Naive thymus-derived CD4-positive, alpha-beta T cell (primary cell): ENCODE measurements around the gene HEATR5A. TPM values are rescaled to one million over a fixed set of nuclear protein-coding genes. Genes with fewer than 3 reads are reported as not detected.

Experiments used
- ATAC-seq: fragments of 150-1000 bp; cut with Tn5 transposase; 2 replicates; pipeline ENCODE4 v1.10.0; 2021; ENCODE audit warnings: mild to moderate bottlenecking, moderate library complexity
- CTCF ChIA-PET: fragments of 350-600 bp; sonication (Branson Sonifier 250); formaldehyde crosslinking; loops from one replicate; lab custom pipeline; 2021; ENCODE audit warnings: antibody characterized with exemption; lab: Charles Lee
- POLR2A ChIA-PET: fragments of 350-600 bp; sonication (Branson Sonifier 250); formaldehyde crosslinking; loops from one replicate; lab custom pipeline; 2021; ENCODE audit warnings: antibody characterized with exemption, inconsistent platforms; lab: Charles Lee
- DNase-seq, 9 donors: peaks; one replicate each; pipeline versions ENCODE4 v3.0.0 to v3.0.0-alpha.2; 2020 to 2022; ENCODE audit warnings: mixed read lengths in 1 of 9
- H3K27ac ChIP-seq: one replicate; pipeline ENCODE4 v1.7.0; 2013; ENCODE audit warnings: mild to moderate bottlenecking, low read depth, low read length, moderate library complexity
- H3K27me3 ChIP-seq, 2 donors: one replicate each; pipeline ENCODE4 v1.7.0; 2013; ENCODE audit warnings: low read length in 2 of 2, mild to moderate bottlenecking in 2 of 2, moderate library complexity in 2 of 2; ENCODE audit not compliant: control insufficient read depth in 2 of 2, insufficient read depth in 2 of 2
- H3K36me3 ChIP-seq, 3 experiments: 1 replicate in 2 of 3; 2 replicates in 1 of 3; pipeline ENCODE4 v1.7.0; 2013; ENCODE audit warnings: low read length in 3 of 3, mild to moderate bottlenecking in 3 of 3, moderate library complexity in 1 of 3; ENCODE audit not compliant: insufficient read depth in 3 of 3, control insufficient read depth in 2 of 3
- H3K4me1 ChIP-seq, 2 donors: one replicate each; pipeline ENCODE4 v1.7.0; 2013; ENCODE audit warnings: low read length in 2 of 2, mild to moderate bottlenecking in 2 of 2, moderate library complexity in 1 of 2; ENCODE audit not compliant: control insufficient read depth in 2 of 2, insufficient read depth in 2 of 2
- H3K4me3 ChIP-seq: 2 replicates; pipeline ENCODE4 v1.7.0; 2013; ENCODE audit warnings: mild to moderate bottlenecking, low read length
- H3K9me3 ChIP-seq, 3 experiments: 1 replicate in 2 of 3; 2 replicates in 1 of 3; pipeline ENCODE4 v1.7.0; 2013; ENCODE audit warnings: low read length in 3 of 3; ENCODE audit not compliant: control insufficient read depth in 2 of 3
- H3K27ac Mint-ChIP-seq, 9 donors: one replicate each; pipeline ENCODE4 v1.8.0; 2020 to 2022; ENCODE audit warnings: mixed read lengths in 9 of 9, mild to moderate bottlenecking in 8 of 9, moderate library complexity in 5 of 9, inconsistent platforms in 2 of 9
- H3K27me3 Mint-ChIP-seq, 5 donors: one replicate each; pipeline ENCODE4 v1.8.0; 2021 to 2022; ENCODE audit warnings: mixed read lengths in 5 of 5, mild to moderate bottlenecking in 1 of 5
- H3K36me3 Mint-ChIP-seq, 5 donors: one replicate each; pipeline ENCODE4 v1.8.0; 2020 to 2022; ENCODE audit warnings: mixed read lengths in 5 of 5, mild to moderate bottlenecking in 3 of 5, inconsistent platforms in 1 of 5
- H3K4me1 Mint-ChIP-seq, 7 donors: one replicate each; pipeline ENCODE4 v1.8.0; 2020 to 2022; ENCODE audit warnings: mixed read lengths in 7 of 7, mild to moderate bottlenecking in 3 of 7, inconsistent platforms in 1 of 7
- H3K4me3 Mint-ChIP-seq, 10 donors: one replicate each; pipeline ENCODE4 v1.8.0; 2020 to 2022; ENCODE audit warnings: mild to moderate bottlenecking in 10 of 10, mixed read lengths in 10 of 10, moderate library complexity in 6 of 10, inconsistent platforms in 2 of 10
- H3K9me3 Mint-ChIP-seq, 11 donors: one replicate each; pipeline ENCODE4 v1.8.0; 2020 to 2022; ENCODE audit warnings: mixed read lengths in 11 of 11, mild to moderate bottlenecking in 4 of 11, inconsistent platforms in 1 of 11, moderate library complexity in 1 of 11
- intact Hi-C, 2 donors: fragments of 100-400 bp; cut with micrococcal nuclease; formaldehyde crosslinking; loops; one replicate each; pipeline ENCODE4 v1.15.1; 2023
- polyA plus RNA-seq, 2 donors: library from polyadenylated mRNA; unstranded; fragments of 300-500 nt; fragmentation: Illumina TruSeq; gene quantifications; one replicate each; pipeline ENCODE4 v1.2.3, GENCODE V29; 2021
- total RNA-seq, 6 experiments: library from RNA in 5 of 6; stranded (reverse) in 5 of 6; gene quantifications; 1 replicate in 5 of 6; 2 replicates in 1 of 6; pipeline ENCODE4 v1.2.3 and lab custom pipeline; 2021 to 2026

The HEATR5A gene
- total and polyA plus RNA-seq, 7 experiments from 2014 or later = 5.6 to 14.4 (median 12.7) TPM

GRCh38 chr14:31389946-31390345 lies 30.4 kb downstream of the HEATR5A start:
- intact Hi-C loops = no loop called here
- POLR2A ChIA-PET = no interaction called here
- no peak for DNase-seq
- Histone ChIP-seq H3K27me3 (no peaks in the 10 kb centered on the region), H3K9me3 (no peaks in the 10 kb centered on the region), H3K36me3 (no peaks in the 10 kb centered on the region), H3K27ac (no peak overlapping the region), H3K4me1 (no peaks in the 10 kb centered on the region), H3K4me3 (no peak overlapping the region)
- Mint-ChIP-seq H3K27me3 (no peaks in the 10 kb centered on the region), H3K36me3 (peaks cover 0 to 34% (median 3%) of the 10 kb centered on the region in 5 donors), H3K4me3 (no peak overlapping the region), H3K4me1 (peaks cover 0 to 20% (median 10%) of the 10 kb centered on the region in 7 donors), H3K9me3 (no peaks in the 10 kb centered on the region), H3K27ac (no peak overlapping the region)
- CTCF ChIA-PET = no interaction called here
- ATAC-seq = no peak

GRCh38 chr14:31388687-31389413 lies 31.5 kb downstream of the HEATR5A start:
- Mint-ChIP-seq H3K4me1 (peaks cover 0 to 20% (median 10%) of the 10 kb centered on the region in 7 donors), H3K4me3 (no peak overlapping the region), H3K9me3 (no peaks in the 10 kb centered on the region), H3K36me3 (peaks cover 0 to 31% (median 3%) of the 10 kb centered on the region in 5 donors), H3K27me3 (no peaks in the 10 kb centered on the region), H3K27ac (no peak overlapping the region)
- intact Hi-C loops = no loop called here
- Histone ChIP-seq H3K4me3 (no peak overlapping the region), H3K9me3 (no peaks in the 10 kb centered on the region), H3K4me1 (no peaks in the 10 kb centered on the region), H3K27me3 (no peaks in the 10 kb centered on the region), H3K36me3 (no peaks in the 10 kb centered on the region), H3K27ac (no peak overlapping the region)
- POLR2A ChIA-PET = no interaction called here
- DNase-seq (no peak), ATAC-seq (no peak)
- CTCF ChIA-PET = no interaction called here

DNA sequence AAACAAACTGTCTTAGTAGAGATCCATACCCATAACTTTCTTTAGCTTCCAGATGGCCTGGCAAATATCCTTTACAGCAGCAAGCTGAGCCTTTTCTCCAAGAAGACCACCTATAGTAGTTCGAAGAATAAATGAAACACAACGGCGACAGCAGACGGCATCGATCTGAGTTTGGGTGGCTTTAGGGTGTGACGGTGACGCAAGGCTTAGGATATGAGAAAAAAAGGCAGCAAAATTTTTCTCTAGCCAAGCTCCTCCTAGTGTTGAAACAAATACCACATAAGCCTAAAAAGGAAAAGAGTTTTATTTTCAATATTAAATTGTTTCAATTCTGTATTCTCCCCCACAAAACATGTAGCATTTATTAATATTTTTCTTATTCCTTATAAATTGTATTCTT lies 33.3 kb downstream of the HEATR5A start:
- H3K9me3 ChIP-seq = no peaks in the 10 kb centered on the region
- no peaks in the 10 kb centered on the region for H3K27me3 Mint-ChIP-seq
- H3K27me3 ChIP-seq = no peaks in the 10 kb centered on the region
- DNase-seq (no peak), ATAC-seq (no peak)
- no peaks in the 10 kb centered on the region for H3K9me3 Mint-ChIP-seq
- intact Hi-C loops = no loop called here
- no peaks in the 10 kb centered on the region for H3K4me1 ChIP-seq
- ChIA-PET POLR2A (no interaction called here), CTCF (no interaction called here)
- H3K27ac ChIP-seq = no peak overlapping the region
- no peak overlapping the region for H3K27ac Mint-ChIP-seq
- H3K4me3 ChIP-seq = no peak overlapping the region
- peaks cover 0 to 20% (median 8%) of the 10 kb centered on the region in 5 donors for H3K36me3 Mint-ChIP-seq
- H3K36me3 ChIP-seq = no peaks in the 10 kb centered on the region
- no peak overlapping the region for H3K4me3 Mint-ChIP-seq
- H3K4me1 Mint-ChIP-seq = peaks cover 0 to 20% (median 3%) of the 10 kb centered on the region in 7 donors

GRCh38 chr14:31386271-31386670 lies 34.1 kb downstream of the HEATR5A start:
- no peak overlapping the region for H3K4me3 Mint-ChIP-seq
- H3K4me3 ChIP-seq = no peak overlapping the region
- H3K27ac ChIP-seq = no peak overlapping the region
- no peaks in the 10 kb centered on the region for H3K27me3 Mint-ChIP-seq
- intact Hi-C loops = no loop called here
- H3K4me1 Mint-ChIP-seq = peaks cover 0 to 16% (median 0%) of the 10 kb centered on the region in 7 donors
- H3K27ac Mint-ChIP-seq = no peak overlapping the region
- peaks cover 0 to 24% (median 12%) of the 10 kb centered on the region in 5 donors for H3K36me3 Mint-ChIP-seq
- no peaks in the 10 kb centered on the region for H3K9me3 ChIP-seq
- ChIA-PET CTCF (no interaction called here), POLR2A (no interaction called here)
- peaks cover 0 to 4% (median 0%) of the 10 kb centered on the region in 3 experiments for H3K36me3 ChIP-seq
- H3K4me1 ChIP-seq = no peaks in the 10 kb centered on the region
- H3K9me3 Mint-ChIP-seq = no peaks in the 10 kb centered on the region
- DNase-seq (no peak), ATAC-seq (no peak)
- H3K27me3 ChIP-seq = no peaks in the 10 kb centered on the region

DNA sequence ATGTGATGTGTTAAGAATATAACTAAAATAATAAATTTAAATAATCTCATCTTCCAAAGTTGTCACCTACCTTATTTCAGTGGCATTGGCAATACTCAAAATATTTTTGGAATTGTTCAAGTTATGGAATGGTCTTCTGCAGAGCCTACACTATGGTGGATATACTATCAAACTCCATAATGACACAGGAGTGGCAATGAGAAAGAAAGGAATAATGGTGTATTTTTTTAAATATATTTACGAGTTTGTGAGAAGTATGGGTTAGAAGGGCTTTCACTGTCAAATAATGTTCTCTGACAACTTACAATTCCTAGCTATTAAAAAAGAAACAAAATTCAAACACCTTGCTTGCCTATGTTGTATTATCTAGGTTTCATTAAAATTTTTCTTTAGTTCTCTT lies 38.1 kb downstream of the HEATR5A start:
- intact Hi-C loops = no loop called here
- H3K27ac Mint-ChIP-seq = no peak overlapping the region
- H3K9me3 Mint-ChIP-seq = no peaks in the 10 kb centered on the region
- no peak for ATAC-seq
- no peak overlapping the region for H3K4me3 Mint-ChIP-seq
- peaks cover 0 to 12% (median 0%) of the 10 kb centered on the region in 7 donors for H3K4me1 Mint-ChIP-seq
- DNase-seq = no peak
- Histone ChIP-seq H3K36me3 (peaks cover 0 to 4% (median 0%) of the 10 kb centered on the region in 3 experiments), H3K4me1 (no peaks in the 10 kb centered on the region), H3K27me3 (no peaks in the 10 kb centered on the region), H3K27ac (no peak overlapping the region), H3K9me3 (no peaks in the 10 kb centered on the region), H3K4me3 (no peak overlapping the region)
- peaks cover 0 to 31% (median 20%) of the 10 kb centered on the region in 5 donors for H3K36me3 Mint-ChIP-seq
- ChIA-PET POLR2A (no interaction called here), CTCF (no interaction called here)
- no peaks in the 10 kb centered on the region for H3K27me3 Mint-ChIP-seq

GRCh38 chr14:31380106-31380505 lies 40.2 kb downstream of the HEATR5A start:
- ChIA-PET POLR2A (no interaction called here), CTCF (interaction anchor here (0.6 kb wide), 1 partner anchor 404 kb away, joined by 4 read pairs; no protein-coding TSS in a partner anchor)
- Mint-ChIP-seq H3K36me3 (peaks cover 0 to 28% (median 24%) of the 10 kb centered on the region in 5 donors), H3K9me3 (no peaks in the 10 kb centered on the region), H3K4me3 (no peak overlapping the region), H3K27ac (no peak overlapping the region), H3K27me3 (no peaks in the 10 kb centered on the region), H3K4me1 (peaks cover 0 to 15% (median 0%) of the 10 kb centered on the region in 7 donors)
- H3K27me3 ChIP-seq = no peaks in the 10 kb centered on the region
- intact Hi-C loops = no loop called here
- no peak for ATAC-seq
- no peak for DNase-seq
- no peaks in the 10 kb centered on the region for H3K9me3 ChIP-seq
- H3K36me3 ChIP-seq = peaks cover 0 to 4% (median 0%) of the 10 kb centered on the region in 3 experiments
- H3K4me1 ChIP-seq = no peaks in the 10 kb centered on the region
- no peak overlapping the region for H3K27ac ChIP-seq
- H3K4me3 ChIP-seq = no peak overlapping the region
